GM19099 (cell line): ENCODE measurements around the gene TTC7B.

Source experiments
- POLR2A ChIP-seq: IDR thresholded peaks from 3 replicates; pipeline ENCODE4 v1.6.1; 2011; ENCODE audit warnings: low read depth; ENCODE audit not compliant: insufficient read length; ENCODE audit errors: extremely low read depth

TTC7B gene

GRCh38 chr14:90510159-90510558 lies 306.1 kb downstream of the TTC7B start:
- no peak for TF ChIP-seq POLR2A

GRCh38 chr14:90509403-90509802 lies 306.8 kb downstream of the TTC7B start:
- no peak for TF ChIP-seq POLR2A

- no peak for TF ChIP-seq POLR2A
Observed at GRCh38 chr14:90508536-90509254, 307.5 kb downstream of the TTC7B start.

GRCh38 chr14:90508036-90508435 lies 308.2 kb downstream of the TTC7B start:
- TF ChIP-seq POLR2A = no peak

- TF ChIP-seq POLR2A = no peak
Observed at GRCh38 chr14:90507428-90507827, 308.8 kb downstream of the TTC7B start.

GRCh38 chr14:90506748-90507147 lies 309.5 kb downstream of the TTC7B start:
- no peak for TF ChIP-seq POLR2A

- TF ChIP-seq POLR2A = no peak
Observed at GRCh38 chr14:90505531-90505930, 310.7 kb downstream of the TTC7B start.

- TF ChIP-seq POLR2A = no peak
Observed at GRCh38 chr14:90504643-90505042, 311.6 kb downstream of the TTC7B start.

GRCh38 chr14:90503582-90503981 lies 312.6 kb downstream of the TTC7B start:
- no peak for TF ChIP-seq POLR2A

GRCh38 chr14:90502760-90503159 lies 313.5 kb downstream of the TTC7B start:
- no peak for TF ChIP-seq POLR2A

- no peak for TF ChIP-seq POLR2A
Observed at GRCh38 chr14:90500665-90501370, 315.4 kb downstream of the TTC7B start.

GRCh38 chr14:90499908-90500664 lies 316.1 kb downstream of the TTC7B start:
- TF ChIP-seq POLR2A = no peak

GRCh38 chr14:90499121-90499520 lies 317.1 kb downstream of the TTC7B start:
- no peak for TF ChIP-seq POLR2A

GRCh38 chr14:90498198-90498597 lies 318.0 kb downstream of the TTC7B start:
- no peak for TF ChIP-seq POLR2A

- TF ChIP-seq POLR2A = no peak
Observed at GRCh38 chr14:90496379-90496778, 319.9 kb downstream of the TTC7B start.

GRCh38 chr14:90495357-90496276 lies 320.6 kb downstream of the TTC7B start:
- TF ChIP-seq POLR2A = no peak
